ENCODE results near the gene CNTN3.

CNTN3 gene

GRCh38 chr3:74590620-74591262, 23.7 kb downstream of the CNTN3 start:
- H3K27me3 ChIP-seq (replicated peaks): no peaks in the 10 kb centered on the region
- in situ Hi-C loops (cut with HindIII; ENCODE audit: low pct_ligation_motif_present, low sequenced_read_pairs): no loop called here
- no peak for TF ChIP-seq CTCF (IDR thresholded peaks at IDR 0.05; ENCODE audit: low read depth, low read length, missing control alignments)

GRCh38 chr3:74584782-74585181, 29.7 kb downstream of the CNTN3 start:
- TF ChIP-seq CTCF (IDR thresholded peaks at IDR 0.05; ENCODE audit: low read depth, low read length, missing control alignments): no peak
- H3K4me3 ChIP-seq (ENCODE audit: low read depth, low read length): no peak overlapping the region
- no peaks in the 10 kb centered on the region for H3K36me3 ChIP-seq (replicated peaks)
- in situ Hi-C loops (cut with HindIII; ENCODE audit: low pct_ligation_motif_present, low sequenced_read_pairs): no loop called here
- DNase-seq: no peak
- H3K27me3 ChIP-seq (replicated peaks): no peaks in the 10 kb centered on the region
- H3K27ac ChIP-seq: no peak overlapping the region

More at GRCh38 chr3:74590620-74591262, 23.7 kb downstream of the CNTN3 start:
- DNase-seq: no peak
- Histone ChIP-seq H3K27ac (no peak overlapping the region), H3K36me3 (replicated peaks) (no peaks in the 10 kb centered on the region), H3K4me3 (ENCODE audit: low read depth, low read length) (no peak overlapping the region)

- no peak for DNase-seq
- H3K4me3 ChIP-seq (ENCODE audit: low read depth, low read length): no peak overlapping the region
- H3K27me3 ChIP-seq (replicated peaks): no peaks in the 10 kb centered on the region
- in situ Hi-C loops (cut with HindIII; ENCODE audit: low pct_ligation_motif_present, low sequenced_read_pairs): no loop called here
- no peak overlapping the region for H3K27ac ChIP-seq
- no peak for TF ChIP-seq CTCF (IDR thresholded peaks at IDR 0.05; ENCODE audit: low read depth, low read length, missing control alignments)
- H3K36me3 ChIP-seq (replicated peaks): no peaks in the 10 kb centered on the region
Measured at GRCh38 chr3:74582982-74583381, 31.5 kb downstream of the CNTN3 start.

GRCh38 chr3:74575857-74576256, 38.6 kb downstream of the CNTN3 start:
- Histone ChIP-seq H3K27me3 (replicated peaks) (no peaks in the 10 kb centered on the region), H3K36me3 (replicated peaks) (no peaks in the 10 kb centered on the region), H3K27ac (no peak overlapping the region), H3K4me3 (ENCODE audit: low read depth, low read length) (no peak overlapping the region)
- in situ Hi-C loops (cut with HindIII; ENCODE audit: low pct_ligation_motif_present, low sequenced_read_pairs): no loop called here
- TF ChIP-seq CTCF (IDR thresholded peaks at IDR 0.05; ENCODE audit: low read depth, low read length, missing control alignments): no peak
- DNase-seq: no peak

GRCh38 chr3:74571118-74571517, 43.3 kb downstream of the CNTN3 start:
- in situ Hi-C loops (cut with HindIII; ENCODE audit: low pct_ligation_motif_present, low sequenced_read_pairs): no loop called here
- H3K27ac ChIP-seq: no peak overlapping the region

More at GRCh38 chr3:74571118-74571517, 43.3 kb downstream of the CNTN3 start:
- H3K27me3 ChIP-seq (replicated peaks): no peaks in the 10 kb centered on the region
- TF ChIP-seq CTCF (IDR thresholded peaks at IDR 0.05; ENCODE audit: low read depth, low read length, missing control alignments): no peak
- DNase-seq: no peak
- no peaks in the 10 kb centered on the region for H3K36me3 ChIP-seq (replicated peaks)
- no peak overlapping the region for H3K4me3 ChIP-seq (ENCODE audit: low read depth, low read length)
